Activated naive CD4-positive, alpha-beta T cell treated with anti-CD3 and anti-CD28 coated beads, Interleukin-2, amount 10 ng/mL, durations not matched to agents 7 days and 5 days (primary cell): Measurements from ENCODE around the gene MYRF.

Experiments
- CTCF ChIA-PET: fragments of 350-600 bp; sonication (Branson Sonifier 250); formaldehyde crosslinking; loops from one replicate; lab custom pipeline; 2021; ENCODE audit warnings: antibody characterized with exemption; lab: Charles Lee
- DNase-seq: peaks from one replicate; pipeline ENCODE4 v3.0.0-alpha.2; 2020
- H3K27ac Mint-ChIP-seq: one replicate; pipeline ENCODE4 v1.8.0; 2021; ENCODE audit warnings: mild to moderate bottlenecking, moderate library complexity, mixed read lengths
- H3K27me3 Mint-ChIP-seq: one replicate; pipeline ENCODE4 v1.8.0; 2021; ENCODE audit warnings: mild to moderate bottlenecking, mixed read lengths
- H3K36me3 Mint-ChIP-seq: one replicate; pipeline ENCODE4 v1.8.0; 2021; ENCODE audit warnings: mixed read lengths
- H3K4me1 Mint-ChIP-seq: one replicate; pipeline ENCODE4 v1.8.0; 2021; ENCODE audit warnings: mixed read lengths
- H3K4me3 Mint-ChIP-seq: one replicate; pipeline ENCODE4 v1.8.0; 2021; ENCODE audit warnings: mild to moderate bottlenecking, moderate library complexity, mixed read lengths
- H3K9me3 Mint-ChIP-seq: one replicate; pipeline ENCODE4 v1.8.0; 2021; ENCODE audit warnings: mixed read lengths

Gene MYRF

GRCh38 chr11:61752117-61752924 is at the start of gene MYRF:
Gene MYRF (plus strand): TSS chr11:61752636. CDS start chr11:61752745, 109 bp downstream.
- no peak within 1 kb of the TSS for H3K27ac Mint-ChIP-seq
- CTCF ChIA-PET: interaction anchor here (1.0 to 1.6 kb wide), 3 partner anchors 20 to 357 kb away, joined by 3 read pairs; no protein-coding TSS in a partner anchor
- peak; percentile 68 for DNase-seq
- H3K4me1 Mint-ChIP-seq: peaks cover 23% of the 10 kb centered on the region
- peak within 1 kb of the TSS; percentile 59 for H3K4me3 Mint-ChIP-seq
- H3K27me3 Mint-ChIP-seq: peaks cover 65% of the 10 kb centered on the region
- no peaks in the 10 kb centered on the region for H3K36me3 Mint-ChIP-seq
- H3K9me3 Mint-ChIP-seq: no peaks in the 10 kb centered on the region

GRCh38 chr11:61702701-61703312 is 49.6 kb upstream of the MYRF start:
- Mint-ChIP-seq H3K4me1 (peaks cover 25% of the 10 kb centered on the region), H3K4me3 (no peak overlapping the region), H3K9me3 (no peaks in the 10 kb centered on the region), H3K27ac (no peak overlapping the region), H3K36me3 (no peaks in the 10 kb centered on the region), H3K27me3 (peaks cover 35% of the 10 kb centered on the region)
- CTCF ChIA-PET: no interaction called here
- no peak for DNase-seq

- Mint-ChIP-seq H3K36me3 (no peaks in the 10 kb centered on the region), H3K9me3 (no peaks in the 10 kb centered on the region), H3K27ac (no peak overlapping the region), H3K27me3 (peaks cover 33% of the 10 kb centered on the region), H3K4me3 (no peak overlapping the region), H3K4me1 (peaks cover 13% of the 10 kb centered on the region)
- DNase-seq: no peak
- CTCF ChIA-PET: interaction anchor here (1.6 kb wide), 1 partner anchor 10 kb away, joined by 3 read pairs; no protein-coding TSS in a partner anchor
Observed at GRCh38 chr11:61704838-61705237, 47.6 kb upstream of the MYRF start.

- CTCF ChIA-PET: no interaction called here
- Mint-ChIP-seq H3K27me3 (peaks cover 25% of the 10 kb centered on the region), H3K9me3 (no peaks in the 10 kb centered on the region), H3K27ac (no peak overlapping the region), H3K4me3 (no peak overlapping the region), H3K4me1 (peaks cover 13% of the 10 kb centered on the region), H3K36me3 (no peaks in the 10 kb centered on the region)
- no peak for DNase-seq
Observed at GRCh38 chr11:61706452-61707400, 45.7 kb upstream of the MYRF start.

- Mint-ChIP-seq H3K9me3 (no peaks in the 10 kb centered on the region), H3K27ac (peak overlapping the region; percentile 62), H3K27me3 (peaks cover 22% of the 10 kb centered on the region), H3K36me3 (no peaks in the 10 kb centered on the region), H3K4me3 (no peak overlapping the region), H3K4me1 (peaks cover 11% of the 10 kb centered on the region)
- no peak for DNase-seq
- CTCF ChIA-PET: interaction anchor here (1.0 kb wide), 1 partner anchor 9 kb away, joined by 3 read pairs; no protein-coding TSS in a partner anchor
Observed at GRCh38 chr11:61707574-61707973, 44.9 kb upstream of the MYRF start.

GRCh38 chr11:61709110-61709509 is 43.3 kb upstream of the MYRF start:
- Mint-ChIP-seq H3K27me3 (peaks cover 16% of the 10 kb centered on the region), H3K36me3 (no peaks in the 10 kb centered on the region)

GRCh38 chr11:61709572-61709971 is 42.9 kb upstream of the MYRF start:
- CTCF ChIA-PET: interaction anchor here (1.4 kb wide), 1 partner anchor 12 kb away, joined by 4 read pairs; no protein-coding TSS in a partner anchor
- peaks cover 15% of the 10 kb centered on the region for H3K27me3 Mint-ChIP-seq

More at GRCh38 chr11:61709110-61709509, 43.3 kb upstream of the MYRF start:
- Mint-ChIP-seq H3K4me1 (no peaks in the 10 kb centered on the region), H3K9me3 (no peaks in the 10 kb centered on the region), H3K27ac (no peak overlapping the region), H3K4me3 (no peak overlapping the region)
- CTCF ChIA-PET: no interaction called here
- no peak for DNase-seq

GRCh38 chr11:61710019-61710418 is 42.4 kb upstream of the MYRF start:
- DNase-seq: no peak
- H3K36me3 Mint-ChIP-seq: no peaks in the 10 kb centered on the region
- H3K27ac Mint-ChIP-seq: no peak overlapping the region
- no peaks in the 10 kb centered on the region for H3K4me1 Mint-ChIP-seq
- no peaks in the 10 kb centered on the region for H3K9me3 Mint-ChIP-seq
- no peak overlapping the region for H3K4me3 Mint-ChIP-seq
- CTCF ChIA-PET: interaction anchor here (1.4 kb wide), 1 partner anchor 12 kb away, joined by 4 read pairs; no protein-coding TSS in a partner anchor
- peaks cover 12% of the 10 kb centered on the region for H3K27me3 Mint-ChIP-seq

More at GRCh38 chr11:61709572-61709971, 42.9 kb upstream of the MYRF start:
- Mint-ChIP-seq H3K36me3 (no peaks in the 10 kb centered on the region), H3K4me3 (no peak overlapping the region), H3K27ac (no peak overlapping the region), H3K4me1 (no peaks in the 10 kb centered on the region), H3K9me3 (no peaks in the 10 kb centered on the region)
- DNase-seq: no peak

- Mint-ChIP-seq H3K27me3 (peaks cover 17% of the 10 kb centered on the region), H3K4me3 (no peak overlapping the region), H3K36me3 (no peaks in the 10 kb centered on the region), H3K9me3 (no peaks in the 10 kb centered on the region), H3K27ac (no peak overlapping the region), H3K4me1 (no peaks in the 10 kb centered on the region)
- DNase-seq: no peak
- CTCF ChIA-PET: interaction anchor here (1.4 kb wide), 1 partner anchor 13 kb away, joined by 4 read pairs; no protein-coding TSS in a partner anchor
Observed at GRCh38 chr11:61711037-61711436, 41.4 kb upstream of the MYRF start.

GRCh38 chr11:61711498-61711897 is 40.9 kb upstream of the MYRF start:
- DNase-seq: no peak
- H3K4me1 Mint-ChIP-seq: no peaks in the 10 kb centered on the region
- no peaks in the 10 kb centered on the region for H3K36me3 Mint-ChIP-seq
- no peak overlapping the region for H3K27ac Mint-ChIP-seq
- peaks cover 22% of the 10 kb centered on the region for H3K27me3 Mint-ChIP-seq
- CTCF ChIA-PET: no interaction called here
- no peak overlapping the region for H3K4me3 Mint-ChIP-seq
- no peaks in the 10 kb centered on the region for H3K9me3 Mint-ChIP-seq

- H3K27me3 Mint-ChIP-seq: peaks cover 24% of the 10 kb centered on the region
- CTCF ChIA-PET: interaction anchor here (1.2 to 1.9 kb wide), 2 partner anchors 21 to 196 kb away, joined by 3 to 5 read pairs; no protein-coding TSS in a partner anchor
- no peaks in the 10 kb centered on the region for H3K36me3 Mint-ChIP-seq
- no peak overlapping the region for H3K27ac Mint-ChIP-seq
- H3K4me3 Mint-ChIP-seq: no peak overlapping the region
- no peak for DNase-seq
- no peaks in the 10 kb centered on the region for H3K4me1 Mint-ChIP-seq
- H3K9me3 Mint-ChIP-seq: no peaks in the 10 kb centered on the region
Observed at GRCh38 chr11:61712314-61712713, 40.1 kb upstream of the MYRF start.

- CTCF ChIA-PET: interaction anchor here (1.2 to 1.9 kb wide), 2 partner anchors 21 to 196 kb away, joined by 3 to 5 read pairs; no protein-coding TSS in a partner anchor
- Mint-ChIP-seq H3K4me3 (no peak overlapping the region), H3K36me3 (no peaks in the 10 kb centered on the region), H3K27me3 (peaks cover 24% of the 10 kb centered on the region), H3K27ac (no peak overlapping the region), H3K4me1 (no peaks in the 10 kb centered on the region), H3K9me3 (no peaks in the 10 kb centered on the region)
- DNase-seq: no peak
Observed at GRCh38 chr11:61712846-61713245, 39.6 kb upstream of the MYRF start.

- H3K4me3 Mint-ChIP-seq: no peak overlapping the region
- H3K9me3 Mint-ChIP-seq: no peaks in the 10 kb centered on the region
- no peak for DNase-seq
- no peak overlapping the region for H3K27ac Mint-ChIP-seq
- no peaks in the 10 kb centered on the region for H3K4me1 Mint-ChIP-seq
- CTCF ChIA-PET: interaction anchor here (1.9 kb wide), 1 partner anchor 20 kb away, joined by 5 read pairs; no protein-coding TSS in a partner anchor
- peaks cover 24% of the 10 kb centered on the region for H3K27me3 Mint-ChIP-seq
- H3K36me3 Mint-ChIP-seq: no peaks in the 10 kb centered on the region
Observed at GRCh38 chr11:61713464-61713863, 39.0 kb upstream of the MYRF start.
